OCI-LY1 (cell line): ENCODE results near the gene FNTB.

Source experiments
- CTCF ChIP-seq: fragments of 200-600 bp; sonication (generic), shearing (Covaris generic); IDR thresholded peaks from 2 replicates; pipeline ENCODE4 v1.5.1; 2017; ENCODE audit warnings: mild to moderate bottlenecking, antibody characterized with exemption, low read length, moderate library complexity, mixed read lengths
- EZH2 ChIP-seq: fragments of 200-600 bp; sonication (generic), shearing (Covaris generic); IDR thresholded peaks from 2 replicates; pipeline ENCODE4 v1.8.0; 2017; ENCODE audit warnings: borderline replicate concordance, mixed run types, mild to moderate bottlenecking, antibody characterized with exemption, low read length, moderate library complexity, mixed read lengths

GRCh38 chr14:65098586-65098985, 111.9 kb downstream of the FNTB start:
- TF ChIP-seq CTCF (no peak), EZH2 (no peak)
